ENCODE results near the gene ZNF534. TPM values are rescaled to one million over a fixed set of nuclear protein-coding genes. Genes with fewer than 3 reads are reported as not detected.

Gene ZNF534
- total and polyA plus RNA-seq, 2 experiments from 2014 or later = 0.57 TPM; not detected in 1

- Histone ChIP-seq H3K4me1 (ENCODE audit: insufficient read depth) (no peaks in the 10 kb centered on the region), H3K27me3 (no peaks in the 10 kb centered on the region), H2AFZ (peak overlapping the region; percentile 75), H4K20me1 (ENCODE audit: insufficient read depth, poor library complexity, severe bottlenecking) (no peaks in the 10 kb centered on the region), H3K4me3 (peak overlapping the region; percentile 70), H3K4me2 (peak overlapping the region; percentile 80), H3K79me2 (peaks cover 19% of the 10 kb centered on the region), H3K9me3 (ENCODE audit: low read depth) (peaks cover 4% of the 10 kb centered on the region), H3K27ac (peak overlapping the region; percentile 93), H3K36me3 (replicated peaks; ENCODE audit: insufficient read depth, low read depth) (peaks cover 3% of the 10 kb centered on the region), H3K9me2 (replicated peaks; ENCODE audit: insufficient read depth) (no peaks in the 10 kb centered on the region)
- 41% methylated on average over 14 of the region's 14 CpGs for WGBS (ENCODE audit: low lambda C conversion rate, missing lambda C conversion rate)
- TF ChIP-seq EZH2 (IDR thresholded peaks at IDR 0.05; ENCODE audit: borderline replicate concordance) = no peak
- TF ChIP-seq EZH2phosphoT487 (IDR thresholded peaks at IDR 0.05; ENCODE audit: low read depth, severe bottlenecking, unreplicated experiment) = no peak
- peak; percentile 31 for DNase-seq (ENCODE audit: low spot score)
Observed at GRCh38 chr19:52398081-52398441, 30.9 kb upstream of the ZNF534 start.

- no peaks in the 10 kb centered on the region for H4K20me1 ChIP-seq (ENCODE audit: insufficient read depth, poor library complexity, severe bottlenecking)
- peaks cover 16% of the 10 kb centered on the region for H3K36me3 ChIP-seq (replicated peaks; ENCODE audit: insufficient read depth, low read depth)
- no peak overlapping the region for H3K4me2 ChIP-seq
- WGBS (ENCODE audit: low lambda C conversion rate, missing lambda C conversion rate) = 97% methylated on average over 6 of the region's 6 CpGs
- H3K4me1 ChIP-seq (ENCODE audit: insufficient read depth) = no peaks in the 10 kb centered on the region
- no peak for TF ChIP-seq CTCF (IDR thresholded peaks at IDR 0.05; ENCODE audit: poor library complexity)
- TF ChIP-seq EZH2 (IDR thresholded peaks at IDR 0.05; ENCODE audit: borderline replicate concordance) = no peak
- TF ChIP-seq EZH2phosphoT487 (IDR thresholded peaks at IDR 0.05; ENCODE audit: low read depth, severe bottlenecking, unreplicated experiment) = no peak
- no peak overlapping the region for H3K27ac ChIP-seq
- H3K9me3 ChIP-seq (ENCODE audit: low read depth) = peaks cover 24% of the 10 kb centered on the region
- H3K9me2 ChIP-seq (replicated peaks; ENCODE audit: insufficient read depth) = no peaks in the 10 kb centered on the region
- no peaks in the 10 kb centered on the region for H3K79me2 ChIP-seq
- no peak for DNase-seq (ENCODE audit: low spot score)
- H2AFZ ChIP-seq = no peak overlapping the region
- no peaks in the 10 kb centered on the region for H3K27me3 ChIP-seq
- H3K4me3 ChIP-seq = no peak overlapping the region
Observed at GRCh38 chr19:52410276-52410675, 18.7 kb upstream of the ZNF534 start.

GRCh38 chr19:52415711-52416110 is 13.2 kb upstream of the ZNF534 start:
- no peaks in the 10 kb centered on the region for H3K4me1 ChIP-seq (ENCODE audit: insufficient read depth)
- H3K4me3 ChIP-seq = no peak overlapping the region

GRCh38 chr19:52442179-52442578 is 13.2 kb downstream of the ZNF534 start:
- H4K20me1 ChIP-seq (ENCODE audit: insufficient read depth, poor library complexity, severe bottlenecking) = no peaks in the 10 kb centered on the region
- H3K27ac ChIP-seq = no peak overlapping the region
- H3K9me2 ChIP-seq (replicated peaks; ENCODE audit: insufficient read depth) = no peaks in the 10 kb centered on the region
- WGBS (ENCODE audit: low lambda C conversion rate, missing lambda C conversion rate) = 59% methylated on average over 3 of the region's 3 CpGs
- H3K4me3 ChIP-seq = no peak overlapping the region
- TF ChIP-seq EZH2phosphoT487 (IDR thresholded peaks at IDR 0.05; ENCODE audit: low read depth, severe bottlenecking, unreplicated experiment) (no peak), CTCF (IDR thresholded peaks at IDR 0.05; ENCODE audit: poor library complexity) (no peak), EZH2 (IDR thresholded peaks at IDR 0.05; ENCODE audit: borderline replicate concordance) (no peak)
- H3K9me3 ChIP-seq (ENCODE audit: low read depth) = no peaks in the 10 kb centered on the region
- DNase-seq (ENCODE audit: low spot score) = no peak
- H3K4me1 ChIP-seq (ENCODE audit: insufficient read depth) = no peaks in the 10 kb centered on the region
- H3K27me3 ChIP-seq = no peaks in the 10 kb centered on the region
- H2AFZ ChIP-seq = no peak overlapping the region
- H3K4me2 ChIP-seq = no peak overlapping the region
- H3K36me3 ChIP-seq (replicated peaks; ENCODE audit: insufficient read depth, low read depth) = no peaks in the 10 kb centered on the region
- H3K79me2 ChIP-seq = no peaks in the 10 kb centered on the region

More at GRCh38 chr19:52415711-52416110, 13.2 kb upstream of the ZNF534 start:
- WGBS (ENCODE audit: low lambda C conversion rate, missing lambda C conversion rate) = 95% methylated on average over 5 of the region's 5 CpGs
- H3K4me2 ChIP-seq = no peak overlapping the region
- H3K9me2 ChIP-seq (replicated peaks; ENCODE audit: insufficient read depth) = no peaks in the 10 kb centered on the region
- H3K27me3 ChIP-seq = no peaks in the 10 kb centered on the region
- H3K27ac ChIP-seq = no peak overlapping the region
- DNase-seq (ENCODE audit: low spot score) = no peak
- H4K20me1 ChIP-seq (ENCODE audit: insufficient read depth, poor library complexity, severe bottlenecking) = no peaks in the 10 kb centered on the region
- peaks cover 2% of the 10 kb centered on the region for H3K36me3 ChIP-seq (replicated peaks; ENCODE audit: insufficient read depth, low read depth)
- H3K79me2 ChIP-seq = no peaks in the 10 kb centered on the region
- no peak overlapping the region for H2AFZ ChIP-seq
- H3K9me3 ChIP-seq (ENCODE audit: low read depth) = peaks cover 39% of the 10 kb centered on the region
- TF ChIP-seq EZH2phosphoT487 (IDR thresholded peaks at IDR 0.05; ENCODE audit: low read depth, severe bottlenecking, unreplicated experiment) = no peak
- TF ChIP-seq CTCF (IDR thresholded peaks at IDR 0.05; ENCODE audit: poor library complexity) = no peak
- TF ChIP-seq EZH2 (IDR thresholded peaks at IDR 0.05; ENCODE audit: borderline replicate concordance) = no peak
